Inflammatory macrophage treated with lipopolysaccharide for 1 hour (primary cell): ENCODE measurements around the gene SBF2.

ENCODE experiments used
- DNase-seq, 2 donors: peaks; one replicate each; pipeline ENCODE4 v3.0.0-alpha.2; 2020 to 2022

SBF2 gene

DNA sequence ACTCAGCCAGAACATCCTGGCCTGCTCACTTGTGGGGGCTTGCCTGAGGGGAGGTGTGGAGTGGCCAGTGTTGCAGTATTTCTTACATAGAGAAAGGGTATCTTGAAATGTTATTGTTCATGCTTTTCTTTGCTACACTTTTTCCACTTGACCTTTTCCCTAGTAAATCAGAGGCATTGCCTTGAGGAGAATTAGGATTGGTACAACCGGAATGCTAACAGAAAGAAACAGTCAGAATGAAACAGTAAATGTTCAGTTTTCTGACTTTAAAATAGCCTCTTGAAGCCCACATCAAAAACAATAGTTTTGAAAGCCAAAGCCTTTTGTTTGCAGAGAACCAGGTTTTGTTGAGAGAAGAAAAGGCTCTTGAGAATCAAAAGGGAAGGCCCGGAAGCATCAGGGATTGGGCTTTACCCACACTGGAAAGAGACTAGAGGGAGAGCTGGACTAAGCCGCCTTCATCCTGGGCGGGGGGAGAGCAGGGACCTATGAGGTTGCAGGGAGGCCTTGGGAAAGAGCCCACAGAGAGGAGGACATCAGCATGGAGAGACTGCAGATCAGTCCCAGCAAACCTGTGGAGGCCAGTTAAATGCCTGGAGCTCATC lies 23.2 kb upstream of the SBF2 start:
- DNase-seq = no peak

DNA sequence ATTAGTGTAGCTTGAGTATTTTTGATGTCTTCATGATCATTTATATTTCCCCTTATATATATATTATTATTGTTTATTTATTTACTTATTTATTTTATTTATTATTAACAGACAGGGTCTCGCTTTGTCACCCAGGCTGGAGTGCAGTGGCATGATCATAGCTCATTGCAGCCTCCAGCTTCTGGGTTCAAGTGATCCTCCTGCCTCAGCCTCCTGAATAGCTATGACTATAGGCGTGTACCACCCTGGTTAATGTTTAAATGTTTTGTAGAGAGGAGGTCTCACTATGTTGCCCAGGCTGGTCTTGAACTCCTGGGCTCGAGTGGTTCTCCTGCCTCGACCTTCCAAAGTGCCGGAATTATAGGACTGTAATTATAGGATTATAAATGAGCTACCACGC lies 21.1 kb upstream of the SBF2 start:
- no peak for DNase-seq

DNA sequence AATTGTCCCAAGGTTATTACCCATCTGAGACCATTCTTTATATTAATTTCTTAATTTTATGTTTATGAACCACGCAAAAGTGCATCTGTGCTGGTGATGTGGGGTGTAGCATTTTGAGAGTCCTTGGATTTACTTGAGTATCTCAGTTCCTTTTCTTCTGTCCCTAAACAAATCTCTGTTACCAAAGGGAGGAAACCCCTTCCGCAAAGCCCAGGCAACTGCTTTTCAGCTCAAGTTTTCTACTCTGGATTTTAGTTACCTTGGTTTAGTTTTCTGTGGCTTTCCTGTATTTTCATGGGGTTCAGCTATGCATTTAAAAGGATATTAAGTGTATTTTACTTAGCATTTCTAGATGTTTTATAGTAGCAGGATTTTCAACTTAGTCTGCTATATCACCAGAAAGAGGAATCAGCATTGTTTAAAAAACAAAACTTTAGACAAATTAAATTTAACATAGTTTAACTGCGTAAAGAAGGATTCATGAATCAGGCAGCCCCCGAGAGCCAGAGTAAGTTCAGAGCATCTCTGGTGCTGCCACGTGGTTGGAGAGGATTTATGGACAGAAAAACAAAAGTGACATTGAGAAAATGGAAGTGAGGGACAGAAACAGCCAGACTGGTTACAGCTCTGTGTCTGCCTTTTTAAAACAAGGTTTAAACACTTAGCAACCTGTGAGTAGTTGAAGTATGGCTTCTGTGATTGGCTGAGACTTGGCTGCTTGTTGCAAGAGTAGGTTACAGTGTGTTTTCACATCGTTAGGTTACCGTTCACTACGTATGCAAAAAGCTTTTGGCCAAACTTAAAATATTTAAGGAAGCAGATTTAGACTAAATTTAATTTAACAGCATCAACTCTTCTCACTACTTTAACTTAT lies 20.4 kb upstream of the SBF2 start:
- DNase-seq = peak; percentile 72 to 75

DNA sequence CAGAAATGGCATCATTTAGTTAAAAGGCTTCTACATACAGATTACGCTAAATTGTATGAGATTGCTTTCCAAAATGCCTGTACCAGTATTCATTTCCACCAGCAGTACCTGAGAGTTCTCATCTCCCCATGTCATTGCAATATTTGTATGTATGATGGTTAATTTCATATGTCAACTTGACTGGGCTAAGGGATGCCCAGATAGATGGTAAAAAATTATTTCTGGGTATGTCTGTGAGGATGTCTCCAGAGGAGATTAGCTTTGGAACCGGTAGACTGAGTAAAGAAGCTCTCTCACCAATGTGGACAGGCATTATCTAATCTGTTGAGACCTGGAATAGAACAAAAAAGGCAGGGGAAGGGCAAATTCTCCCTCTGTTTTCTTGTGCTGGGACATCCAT lies 17.8 kb upstream of the SBF2 start:
- no peak for DNase-seq

DNA sequence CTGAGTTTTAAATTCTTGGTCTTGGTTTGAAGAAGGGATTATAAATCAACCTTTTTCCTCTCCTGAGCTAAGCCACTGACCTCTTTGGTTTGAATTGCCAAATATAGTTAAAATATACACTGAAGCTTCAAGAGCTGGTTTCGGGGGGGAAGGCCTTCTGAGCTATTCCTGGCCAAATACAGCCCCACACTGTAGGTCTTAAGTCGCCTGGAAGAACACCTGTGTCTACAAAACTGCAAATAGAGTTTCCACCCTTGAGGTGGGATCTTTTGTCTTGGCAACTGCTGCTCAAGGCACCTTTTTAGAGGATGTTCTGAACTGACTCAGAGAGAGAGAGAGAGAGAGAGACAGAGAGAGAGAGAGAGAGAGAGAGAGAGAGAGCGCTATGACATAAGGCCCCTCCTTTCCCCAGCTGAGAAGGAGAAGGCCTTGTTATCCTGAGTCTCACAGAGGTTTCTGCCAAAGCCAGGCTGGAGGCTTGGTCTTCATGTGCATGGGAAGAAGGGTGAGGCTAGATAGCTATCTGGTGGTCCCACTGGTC lies 16.4 kb upstream of the SBF2 start:
- DNase-seq = no peak

DNA sequence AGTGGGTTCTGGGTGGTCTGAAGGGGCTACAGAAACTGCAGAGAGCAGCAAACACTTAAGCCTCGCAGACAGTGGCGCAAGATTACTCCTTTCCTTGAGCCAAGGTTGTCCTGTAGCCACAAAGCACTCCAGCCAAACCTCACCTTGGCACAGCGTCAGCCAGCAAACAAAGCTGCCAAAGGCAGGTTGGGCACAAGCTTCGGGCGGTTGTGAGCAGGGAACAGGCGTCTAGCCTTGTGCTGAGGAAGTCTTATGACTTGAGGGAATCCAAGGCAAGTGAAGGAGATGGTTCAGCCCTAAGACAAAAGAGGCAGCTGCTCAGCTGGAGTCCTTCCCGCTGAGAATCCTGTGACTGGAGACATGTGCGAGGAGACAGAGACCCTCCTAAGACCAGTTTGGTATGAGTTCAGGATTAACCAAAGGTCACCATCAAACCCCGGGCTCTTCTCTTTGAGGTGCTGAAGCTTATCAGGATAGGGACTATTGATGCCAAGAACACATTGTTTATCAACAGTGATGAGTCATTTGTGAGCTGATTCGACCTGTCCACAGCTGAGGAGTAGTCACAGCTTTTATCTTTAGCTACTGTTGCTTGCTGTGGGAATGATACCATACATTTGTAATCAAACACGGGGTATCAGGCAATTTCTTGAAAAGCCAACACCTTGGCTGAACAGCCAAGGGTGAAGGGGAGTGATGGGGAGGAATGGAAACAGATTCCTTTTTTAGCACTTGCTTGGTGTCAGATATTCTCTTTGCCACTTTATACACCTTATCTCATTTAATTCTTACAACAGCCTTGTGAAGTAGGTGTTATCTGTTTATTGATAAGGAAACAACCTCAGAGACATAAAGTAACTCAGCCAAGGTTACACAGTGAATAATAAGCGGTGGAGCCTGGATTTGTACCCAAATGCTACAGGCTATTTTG lies 15.4 kb upstream of the SBF2 start:
- no peak for DNase-seq

DNA sequence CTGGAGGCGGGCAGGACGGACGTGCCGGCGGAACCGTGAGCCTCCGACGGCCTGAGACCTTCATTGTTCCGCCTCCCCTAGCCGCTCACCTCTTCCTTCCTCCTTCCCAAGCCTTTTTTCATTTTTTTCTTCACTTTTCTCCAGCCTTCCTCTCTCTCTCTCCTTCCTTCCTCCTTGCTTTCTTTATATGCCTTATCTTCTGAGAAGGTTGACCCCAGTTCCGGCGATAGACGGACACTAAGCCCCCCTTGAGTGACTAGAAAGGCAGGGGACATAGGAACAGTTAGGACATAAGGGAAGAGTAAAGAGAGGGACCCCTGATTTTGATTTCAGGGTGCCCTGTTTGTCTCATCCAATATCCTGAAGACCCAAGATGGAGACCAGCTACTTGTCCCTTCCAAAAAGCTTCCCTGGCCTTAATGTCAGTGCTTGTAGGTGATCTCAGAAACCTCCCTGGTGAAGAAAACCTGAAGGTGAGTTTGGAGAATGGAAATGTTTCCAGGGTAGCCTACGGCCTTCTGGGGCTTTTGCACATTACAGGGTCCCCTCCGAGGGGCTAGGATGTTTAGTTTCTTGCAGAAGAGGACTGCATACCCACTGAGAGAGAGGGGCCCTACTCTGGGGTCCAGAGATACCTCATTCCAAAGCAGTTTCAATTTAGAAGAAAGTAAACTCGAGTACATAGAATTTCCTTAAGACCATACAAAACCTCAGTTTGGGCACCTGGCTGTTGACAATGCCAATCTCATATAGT lies 14.4 kb upstream of the SBF2 start:
- no peak for DNase-seq

DNA sequence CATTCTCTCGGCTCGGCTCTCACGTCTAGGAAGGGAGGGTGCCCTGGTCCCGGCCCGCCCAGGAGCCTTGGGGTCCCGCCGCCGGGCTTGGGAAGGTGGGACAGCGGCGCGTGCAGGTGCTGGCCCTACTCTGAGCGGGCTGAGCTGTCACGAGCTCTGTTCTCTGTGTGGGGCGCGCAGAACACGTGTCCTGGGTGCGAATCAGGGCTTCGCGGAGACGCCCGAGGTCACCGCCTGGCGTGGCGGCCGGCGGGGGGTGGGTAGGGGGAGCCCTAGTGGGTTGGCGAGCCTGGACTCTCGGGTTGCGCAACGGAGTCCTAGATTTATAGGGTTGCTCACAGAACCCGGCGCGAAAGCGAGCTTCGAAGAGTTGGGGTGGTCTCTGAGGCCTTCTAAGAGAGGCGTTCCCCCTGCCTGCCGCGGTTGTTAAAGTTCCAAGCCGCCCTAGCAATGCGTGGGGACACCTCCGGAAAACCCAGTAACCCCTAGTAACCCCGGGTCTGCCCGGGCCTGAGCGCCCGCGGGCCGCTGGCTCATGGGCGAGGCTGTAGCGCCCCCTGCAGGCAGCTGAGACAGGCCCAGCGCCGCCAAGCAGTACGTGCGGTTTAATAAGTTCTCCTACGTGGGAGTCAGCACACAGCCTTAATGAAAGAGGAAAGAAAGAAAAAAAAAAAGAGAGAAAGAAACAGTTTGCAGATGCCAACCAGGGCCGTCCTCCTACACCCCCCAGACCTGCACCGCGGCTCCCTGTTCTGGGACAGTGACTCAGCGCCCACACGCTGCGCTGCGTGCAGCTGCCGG lies 13.6 kb upstream of the SBF2 start:
- DNase-seq = peak; percentile 85 to 92

DNA sequence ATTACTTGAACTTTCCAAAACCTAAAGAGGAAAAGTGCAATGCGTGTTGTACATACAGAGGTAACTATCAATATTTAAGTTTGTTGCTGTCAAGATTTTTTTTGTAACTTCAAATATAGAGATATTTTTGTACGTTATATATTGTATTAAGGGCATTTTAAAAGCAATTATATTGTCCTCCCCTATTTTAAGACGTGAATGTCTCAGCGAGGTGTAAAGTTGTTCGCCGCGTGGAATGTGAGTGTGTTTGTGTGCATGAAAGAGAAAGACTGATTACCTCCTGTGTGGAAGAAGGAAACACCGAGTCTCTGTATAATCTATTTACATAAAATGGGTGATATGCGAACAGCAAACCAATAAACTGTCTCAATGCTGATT lies 13.0 kb upstream of the SBF2 start:
- no peak for DNase-seq

DNA sequence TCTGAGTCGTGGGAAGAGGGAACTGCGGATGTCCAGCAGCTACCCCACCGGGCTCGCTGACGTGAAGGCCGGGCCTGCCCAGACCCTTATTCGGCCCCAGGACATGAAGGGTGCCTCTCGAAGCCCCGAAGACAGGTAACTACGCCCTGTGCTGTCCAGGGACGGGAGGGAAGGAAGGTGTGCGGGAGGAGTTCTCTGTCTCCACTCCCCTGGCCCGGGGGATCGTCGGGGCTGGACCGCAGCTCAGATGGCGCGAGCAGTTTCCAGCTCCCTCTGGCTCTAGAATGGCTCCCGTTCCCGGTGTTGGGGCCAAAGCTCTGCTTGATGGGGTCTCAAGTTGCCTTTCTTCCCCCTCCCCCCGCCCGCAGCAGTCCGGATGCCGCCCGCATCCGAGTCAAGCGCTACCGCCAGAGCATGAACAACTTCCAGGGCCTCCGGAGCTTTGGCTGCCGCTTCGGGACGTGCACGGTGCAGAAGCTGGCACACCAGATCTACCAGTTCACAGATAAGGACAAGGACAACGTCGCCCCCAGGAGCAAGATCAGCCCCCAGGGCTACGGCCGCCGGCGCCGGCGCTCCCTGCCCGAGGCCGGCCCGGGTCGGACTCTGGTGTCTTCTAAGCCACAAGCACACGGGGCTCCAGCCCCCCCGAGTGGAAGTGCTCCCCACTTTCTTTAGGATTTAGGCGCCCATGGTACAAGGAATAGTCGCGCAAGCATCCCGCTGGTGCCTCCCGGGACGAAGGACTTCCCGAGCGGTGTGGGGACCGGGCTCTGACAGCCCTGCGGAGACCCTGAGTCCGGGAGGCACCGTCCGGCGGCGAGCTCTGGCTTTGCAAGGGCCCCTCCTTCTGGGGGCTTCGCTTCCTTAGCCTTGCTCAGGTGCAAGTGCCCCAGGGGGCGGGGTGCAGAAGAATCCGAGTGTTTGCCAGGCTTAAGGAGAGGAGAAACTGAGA lies 12.2 kb upstream of the SBF2 start:
- DNase-seq = no peak

DNA sequence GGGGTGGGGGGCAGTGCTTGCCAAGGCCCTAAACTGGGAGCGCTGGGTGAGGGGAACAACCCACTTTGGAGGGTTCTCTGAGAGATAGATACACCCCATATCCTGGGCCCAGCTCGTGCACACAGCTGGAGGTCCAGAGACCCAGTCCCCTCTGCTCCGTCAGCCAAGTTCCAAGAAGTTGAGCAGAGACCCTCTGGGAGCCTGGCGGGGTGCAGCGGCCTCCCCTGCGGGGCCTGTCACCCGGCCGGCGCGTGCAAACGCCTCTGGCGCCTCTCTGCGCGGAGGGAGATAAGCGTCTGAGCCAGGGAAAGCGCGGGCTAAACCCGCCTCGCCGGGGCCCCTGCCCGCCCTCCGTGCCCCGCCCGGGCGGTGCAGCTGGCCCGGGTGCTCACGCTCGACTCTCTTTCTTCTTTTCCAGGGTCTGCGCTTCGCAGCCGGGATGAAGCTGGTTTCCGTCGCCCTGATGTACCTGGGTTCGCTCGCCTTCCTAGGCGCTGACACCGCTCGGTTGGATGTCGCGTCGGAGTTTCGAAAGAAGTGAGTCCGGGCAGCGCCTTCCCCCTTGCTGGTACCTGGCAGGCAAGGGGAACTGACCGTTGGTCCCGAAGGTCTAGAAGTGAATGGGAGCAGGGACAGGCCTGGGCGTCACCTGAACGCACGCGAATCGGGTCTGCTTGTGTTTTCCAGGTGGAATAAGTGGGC lies 11.4 kb upstream of the SBF2 start:
- no peak for DNase-seq

DNA sequence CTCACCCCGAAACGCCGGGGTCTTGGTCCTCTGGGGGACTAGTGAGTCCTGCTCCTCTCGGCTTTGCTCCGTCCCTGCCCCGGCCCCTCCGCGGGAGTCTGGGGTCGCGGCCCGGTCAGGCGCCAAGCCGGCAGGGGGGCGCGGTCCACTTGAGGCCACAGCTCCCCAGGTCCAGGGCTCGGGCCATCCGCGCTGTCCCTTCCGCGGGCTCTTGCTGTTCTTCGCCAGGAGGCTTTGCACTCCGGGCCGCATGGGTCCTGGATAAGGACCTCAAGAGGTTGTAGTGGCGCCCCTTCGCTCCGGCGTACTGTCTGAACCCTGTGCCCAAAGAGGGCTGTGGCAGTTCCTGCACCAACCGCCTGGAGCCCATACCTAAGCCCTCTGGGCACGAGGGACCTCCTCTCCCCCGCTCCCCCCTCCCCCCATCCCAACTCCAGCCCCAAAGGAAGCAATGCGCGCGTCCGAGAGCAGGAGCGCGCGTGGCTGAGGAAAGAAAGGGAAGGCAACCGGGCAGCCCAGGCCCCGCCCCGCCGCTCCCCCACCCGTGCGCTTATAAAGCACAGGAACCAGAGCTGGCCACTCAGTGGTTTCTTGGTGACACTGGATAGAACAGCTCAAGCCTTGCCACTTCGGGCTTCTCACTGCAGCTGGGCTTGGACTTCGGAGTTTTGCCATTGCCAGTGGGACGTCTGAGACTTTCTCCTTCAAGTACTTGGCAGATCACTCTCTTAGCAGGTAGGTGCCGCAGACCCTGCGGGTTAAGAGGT lies 10.7 kb upstream of the SBF2 start, which contains the start of gene ADM:
Gene ADM, plus strand, starts transcription at position 579 of the 767 bp plus-strand sequence. CDS start 628 bp downstream, outside the sequence.
- DNase-seq = peak; percentile 88 to 98

DNA sequence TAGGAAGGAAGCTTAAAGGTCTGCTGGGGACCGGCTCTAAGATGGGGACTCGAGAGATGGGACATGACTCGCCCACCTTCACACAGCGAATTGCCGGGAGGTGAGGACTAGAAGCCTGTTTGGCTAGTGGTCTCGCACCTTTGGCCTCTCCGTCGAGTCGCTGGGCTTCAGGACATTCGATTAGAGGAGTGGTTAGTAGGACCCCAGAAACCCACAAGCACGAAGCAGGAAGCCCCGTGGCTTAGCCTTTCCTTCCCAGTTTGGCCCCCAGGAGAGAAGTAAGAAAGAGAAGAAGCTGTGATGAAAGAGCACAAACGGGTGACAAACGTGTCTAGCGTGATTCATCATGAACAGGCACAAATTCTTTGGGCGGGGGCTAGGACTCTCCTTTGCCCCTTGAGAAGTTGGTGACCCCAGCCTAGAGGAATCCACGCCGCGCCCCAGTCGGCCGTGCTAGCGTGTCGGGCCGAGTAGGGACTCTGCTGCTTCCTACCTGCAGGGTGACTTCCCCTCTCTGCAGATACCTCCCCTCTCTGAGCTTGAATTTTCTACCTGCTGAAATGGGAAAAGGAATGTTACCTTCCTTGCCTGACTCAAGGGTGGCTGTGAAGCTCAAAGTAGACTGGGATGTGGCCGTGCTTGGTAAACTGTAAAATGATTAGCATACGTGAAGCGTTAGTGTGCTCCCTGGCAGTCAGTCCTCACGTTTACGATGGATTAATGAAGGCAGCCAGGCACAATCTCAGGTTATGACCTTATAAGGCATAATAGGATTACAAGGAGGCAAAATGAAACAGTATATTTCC lies 9.7 kb upstream of the SBF2 start:
- peak; percentile 78 to 81 for DNase-seq

DNA sequence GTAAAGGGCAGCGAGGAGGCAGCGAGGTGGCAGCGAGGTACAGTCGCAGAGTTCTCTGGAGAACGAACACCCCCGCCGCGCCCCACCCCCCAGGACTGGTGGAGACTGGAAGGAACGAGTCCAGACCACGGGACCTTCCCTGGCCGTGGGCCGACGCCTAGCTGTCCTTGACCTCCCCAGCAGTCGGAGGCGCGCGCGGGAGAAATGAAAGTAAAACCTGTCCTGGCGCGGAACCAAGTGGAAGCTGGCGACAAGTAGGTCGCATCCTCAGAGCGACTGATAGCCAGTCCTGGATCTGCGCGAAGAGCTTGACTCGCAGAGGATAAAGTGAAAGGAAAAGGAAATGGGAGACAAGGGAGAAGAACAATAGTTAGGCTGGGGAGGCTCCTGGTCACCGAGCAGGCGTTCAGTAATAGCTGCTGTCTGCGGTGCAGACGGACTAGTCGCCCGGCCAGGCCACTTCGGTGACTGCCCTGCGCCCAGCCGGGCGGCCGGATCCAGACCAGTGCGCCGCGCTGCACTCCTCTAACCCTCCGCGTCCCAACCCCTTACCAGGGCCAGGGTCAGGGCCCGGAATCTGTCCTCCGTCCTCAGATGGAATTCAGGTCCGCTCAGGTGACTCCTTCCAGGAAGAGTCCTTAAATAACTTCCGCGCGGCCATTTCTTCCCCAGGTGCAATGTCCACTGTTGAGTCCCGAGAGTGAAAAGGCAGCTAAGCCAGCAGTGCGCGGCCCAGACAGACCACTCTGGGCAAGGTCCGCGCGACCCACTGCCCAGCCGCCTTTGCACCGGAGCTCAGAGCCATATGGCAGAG lies 8.9 kb upstream of the SBF2 start:
- DNase-seq = peak; percentile 91

DNA sequence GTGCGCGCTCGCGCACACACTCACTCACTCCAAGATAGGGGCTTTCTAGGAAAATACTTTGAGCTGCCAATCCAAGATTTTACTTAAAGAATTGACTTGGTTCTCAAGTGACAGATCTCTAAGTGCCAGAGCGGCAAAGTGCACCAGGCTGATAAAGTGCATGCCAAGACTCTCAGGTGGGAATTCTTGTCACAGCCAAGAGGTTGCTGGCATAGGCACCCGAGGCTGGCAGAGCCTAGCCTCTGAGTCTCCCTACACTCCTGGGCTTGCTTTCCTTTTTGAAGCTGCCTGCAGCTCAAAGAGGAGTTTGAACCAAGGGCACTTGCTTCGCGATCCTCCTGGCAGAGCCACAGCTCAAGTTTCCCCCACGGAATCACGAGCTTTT lies 8.3 kb upstream of the SBF2 start:
- no peak for DNase-seq

DNA sequence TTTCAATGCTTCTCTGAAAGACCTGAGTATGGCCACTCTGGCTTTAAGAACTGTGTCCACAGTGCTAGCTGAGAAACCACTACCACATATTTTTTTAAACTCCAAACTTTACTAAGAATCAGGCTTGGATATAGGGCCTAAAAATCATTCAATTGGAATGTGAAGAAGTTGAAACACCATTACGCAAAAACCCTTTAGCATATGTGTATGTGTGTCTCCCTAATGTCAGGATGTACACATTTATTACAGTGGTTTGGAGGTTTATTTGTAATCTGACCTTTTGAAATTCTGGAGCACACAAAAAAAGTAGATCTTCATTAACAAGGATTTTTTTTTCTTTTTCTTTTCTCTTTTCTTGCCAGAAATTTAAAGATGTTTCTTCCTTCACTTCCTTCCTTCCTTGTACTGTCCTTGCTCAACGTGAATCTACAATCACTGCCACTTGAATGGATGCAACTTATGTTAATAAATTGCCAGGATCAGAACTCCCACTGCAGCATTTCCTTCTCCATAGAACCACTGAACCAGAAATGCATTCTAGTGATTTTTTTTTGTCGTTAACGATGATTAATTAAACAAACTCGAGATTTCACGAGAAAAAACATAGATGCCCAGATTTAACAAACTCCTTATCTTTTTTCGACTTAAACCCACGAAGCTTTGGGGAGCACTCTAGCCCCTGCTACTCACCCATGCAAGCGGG lies 7.8 kb upstream of the SBF2 start:
- DNase-seq = no peak
